ENCODE results near the gene ADGRL1. TPM values are rescaled to one million over a fixed set of nuclear protein-coding genes. Genes with fewer than 3 reads are reported as not detected.
A peak's percentile ranks its signal among the peaks of the same experiment; 100 is the strongest.

Gene ADGRL1
- total and polyA plus RNA-seq, 9 of the 15 experiments (the other 6 are each of a cell fraction or from before 2014, with no cell fraction given): 0.14 to 37.0 (median 8.6) TPM

GRCh38 chr19:14142262-14143190, 63.4 kb downstream of the ADGRL1 start (continued):
- peak; percentile 83 for TF ChIP-seq ZKSCAN8 (CRISPR knock-in tag; IDR thresholded peaks at IDR 0.05)
- peak in 1 of 2 experiments; percentile 60; a peak in 1 of 4 replicates for TF ChIP-seq ZNF639 (CRISPR knock-in tag; conservative IDR thresholded peaks at IDR 0.05 in 1 of 2, IDR thresholded peaks at IDR 0.05 in 1 of 2)
- TF ChIP-seq MAFF (IDR thresholded peaks at IDR 0.05; ENCODE audit: low read length): no peak
- 0 out of 2 replicates have a peak, but pooled peaks have one; percentile 19 for TF ChIP-seq EP400 (IDR thresholded peaks at IDR 0.05)
- peak; percentile 64; the same call in 1 of the 2 replicates for TF ChIP-seq CUX1 (CRISPR knock-in tag; IDR thresholded peaks at IDR 0.05)
- no peak for TF ChIP-seq NR4A1 (CRISPR knock-in tag; IDR thresholded peaks at IDR 0.05)
- peak; percentile 85 for TF ChIP-seq NR4A1 (tag; IDR thresholded peaks at IDR 0.05)
- peak; percentile 96 for TF ChIP-seq CBFA2T3 (IDR thresholded peaks at IDR 0.05)
- peak; percentile 89 for TF ChIP-seq FOSL1 (tag; conservative IDR thresholded peaks at IDR 0.05)
- no peak; the same call in 1 of the 2 replicates for TF ChIP-seq CREM (IDR thresholded peaks at IDR 0.05; ENCODE audit: low read depth)
- peak; percentile 58; the same call in 1 of the 2 replicates for TF ChIP-seq TARDBP (IDR thresholded peaks at IDR 0.05)
- peak; percentile 82 for TF ChIP-seq LEF1 (IDR thresholded peaks at IDR 0.05)
- no peak; the same call in 1 of the 2 replicates for TF ChIP-seq GATAD2A (IDR thresholded peaks at IDR 0.05)
- TF ChIP-seq CC2D1A (IDR thresholded peaks at IDR 0.05): peak; percentile 55; the same call in 1 of the 2 replicates
- no peak for TF ChIP-seq CREB5 (CRISPR knock-in tag; IDR thresholded peaks at IDR 0.05)
- TF ChIP-seq ZNF197 (CRISPR knock-in tag; IDR thresholded peaks at IDR 0.05; ENCODE audit: low read depth): 0 out of 2 replicates have a peak, but pooled peaks have one; percentile 44
- 0 out of 2 replicates have a peak, but pooled peaks have one; percentile 48 for TF ChIP-seq NFATC3 (IDR thresholded peaks at IDR 0.05)
- no peak for TF ChIP-seq ETS1 (conservative IDR thresholded peaks at IDR 0.05; ENCODE audit: control insufficient read depth, low read depth, low read length)
- TF ChIP-seq MBD2 (IDR thresholded peaks at IDR 0.05; ENCODE audit: borderline replicate concordance, low read depth): peak; percentile 47
